ENCODE measurements around the gene PSAP. TPM values are rescaled to one million over a fixed set of nuclear protein-coding genes. Genes with fewer than 3 reads are reported as not detected.

The PSAP gene
- total RNA-seq, 6 experiments from 2014 or later, result 520 to 743 (median 570) TPM

GRCh38 chr10:71830726-71831125 lies 20.3 kb downstream of the PSAP start:
- Histone ChIP-seq H3K27ac (no peak overlapping the region), H3K9me3 (no peaks in the 10 kb centered on the region), H3K36me3 (peaks cover 5 to 84% (median 49%) of the 10 kb centered on the region in 4 donors), H3K4me1 (peaks cover 0 to 22% (median 2%) of the 10 kb centered on the region in 4 donors), H3K27me3 (no peaks in the 10 kb centered on the region), H3K4me3 (no peak overlapping the region)
- WGBS (ENCODE audit: insufficient coverage, low coverage, low lambda C conversion rate, missing lambda C conversion rate), result 67% methylated on average over 3 of the region's 4 CpGs
- TF ChIP-seq POLR2A (IDR thresholded peaks at IDR 0.05) (no peak), CTCF (IDR thresholded peaks at IDR 0.05) (no peak)
- intact Hi-C loops (cut with DNase I), result no loop called here
- ATAC-seq (no peak), DNase-seq (no peak)

- intact Hi-C loops (cut with DNase I), result no loop called here
- Histone ChIP-seq H3K27me3 (no peaks in the 10 kb centered on the region), H3K27ac (peak overlapping the region in 1 of 3 donors; percentile 21), H3K4me3 (no peak overlapping the region), H3K4me1 (peaks cover 0 to 14% (median 0%) of the 10 kb centered on the region in 4 donors), H3K36me3 (peaks cover 5 to 93% (median 56%) of the 10 kb centered on the region in 4 donors), H3K9me3 (no peaks in the 10 kb centered on the region)
- no peak for TF ChIP-seq CTCF (IDR thresholded peaks at IDR 0.05)
- TF ChIP-seq POLR2A (IDR thresholded peaks at IDR 0.05), result no peak
- peak in 2 of 4 donors; percentile 10 to 22 for ATAC-seq
- DNase-seq, result no peak
- 55% methylated on average over 2 of the region's 5 CpGs for WGBS (ENCODE audit: insufficient coverage, low coverage, low lambda C conversion rate, missing lambda C conversion rate)
These were observed 21.2 kb downstream of the PSAP start for GRCh38 chr10:71829896-71830295.

- no peaks in the 10 kb centered on the region for H3K9me3 ChIP-seq
- WGBS (ENCODE audit: insufficient coverage, low coverage, low lambda C conversion rate, missing lambda C conversion rate), result 57% methylated on average over 5 of the region's 5 CpGs
- H3K4me3 ChIP-seq, result no peak overlapping the region
- H3K27me3 ChIP-seq, result no peaks in the 10 kb centered on the region
- ATAC-seq (peak; percentile 39 to 60 (median 50)), DNase-seq (no peak)
- TF ChIP-seq POLR2A (IDR thresholded peaks at IDR 0.05), result no peak
- no peak for TF ChIP-seq CTCF (IDR thresholded peaks at IDR 0.05)
- intact Hi-C loops (cut with DNase I), result no loop called here
- no peak overlapping the region for H3K27ac ChIP-seq
- peaks cover 0 to 9% (median 0%) of the 10 kb centered on the region in 4 donors for H3K4me1 ChIP-seq
- peaks cover 5 to 97% (median 62%) of the 10 kb centered on the region in 4 donors for H3K36me3 ChIP-seq
These were observed 21.9 kb downstream of the PSAP start for GRCh38 chr10:71829171-71829570.

- ATAC-seq (no peak), DNase-seq (no peak)
- H3K9me3 ChIP-seq, result no peaks in the 10 kb centered on the region
- no peak for TF ChIP-seq CTCF (IDR thresholded peaks at IDR 0.05)
- no peak for TF ChIP-seq POLR2A (IDR thresholded peaks at IDR 0.05)
- H3K4me1 ChIP-seq, result peaks cover 0 to 7% (median 0%) of the 10 kb centered on the region in 4 donors
- H3K36me3 ChIP-seq, result peaks cover 5 to 97% (median 67%) of the 10 kb centered on the region in 4 donors
- 100% methylated on average over 2 of the region's 7 CpGs for WGBS (ENCODE audit: insufficient coverage, low coverage, low lambda C conversion rate, missing lambda C conversion rate)
- intact Hi-C loops (cut with DNase I), result no loop called here
- no peak overlapping the region for H3K4me3 ChIP-seq
- H3K27me3 ChIP-seq, result no peaks in the 10 kb centered on the region
- no peak overlapping the region for H3K27ac ChIP-seq
These were observed 22.3 kb downstream of the PSAP start for GRCh38 chr10:71828702-71829101.

GRCh38 chr10:71827852-71828251 lies 23.2 kb downstream of the PSAP start:
- no peak overlapping the region for H3K27ac ChIP-seq
- WGBS (ENCODE audit: insufficient coverage, low coverage, low lambda C conversion rate, missing lambda C conversion rate), result 59% methylated on average over 3 of the region's 6 CpGs
- DNase-seq (no peak), ATAC-seq (no peak)
- intact Hi-C loops (cut with DNase I), result no loop called here
- peaks cover 8 to 98% (median 71%) of the 10 kb centered on the region in 4 donors for H3K36me3 ChIP-seq
- no peaks in the 10 kb centered on the region for H3K4me1 ChIP-seq
- H3K9me3 ChIP-seq, result no peaks in the 10 kb centered on the region
- no peaks in the 10 kb centered on the region for H3K27me3 ChIP-seq
- no peak for TF ChIP-seq CTCF (IDR thresholded peaks at IDR 0.05)
- TF ChIP-seq POLR2A (IDR thresholded peaks at IDR 0.05), result no peak
- no peak overlapping the region for H3K4me3 ChIP-seq

Measured in right lobe of liver (tissue), 6 donors.